Measurements from ENCODE around the gene ANKMY2.

- TF ChIP-seq CTCF (IDR thresholded peaks at IDR 0.05) (no peak), ZFX (IDR thresholded peaks at IDR 0.05; ENCODE audit: borderline replicate concordance) (no peak)
Measured at GRCh38 chr7:16660702-16661464, 15.3 kb upstream of the ANKMY2 start.
